ENCODE data around the gene PSMB8. TPM values are rescaled to one million over a fixed set of nuclear protein-coding genes. Genes with fewer than 3 reads are reported as not detected.

PSMB8 gene
- total RNA-seq (2022; extraction: Qiagen RNA extraction; ENCODE audit: low read depth): 18.8 to 25.1 TPM (median 19.3 TPM) in 5 replicates

DNA sequence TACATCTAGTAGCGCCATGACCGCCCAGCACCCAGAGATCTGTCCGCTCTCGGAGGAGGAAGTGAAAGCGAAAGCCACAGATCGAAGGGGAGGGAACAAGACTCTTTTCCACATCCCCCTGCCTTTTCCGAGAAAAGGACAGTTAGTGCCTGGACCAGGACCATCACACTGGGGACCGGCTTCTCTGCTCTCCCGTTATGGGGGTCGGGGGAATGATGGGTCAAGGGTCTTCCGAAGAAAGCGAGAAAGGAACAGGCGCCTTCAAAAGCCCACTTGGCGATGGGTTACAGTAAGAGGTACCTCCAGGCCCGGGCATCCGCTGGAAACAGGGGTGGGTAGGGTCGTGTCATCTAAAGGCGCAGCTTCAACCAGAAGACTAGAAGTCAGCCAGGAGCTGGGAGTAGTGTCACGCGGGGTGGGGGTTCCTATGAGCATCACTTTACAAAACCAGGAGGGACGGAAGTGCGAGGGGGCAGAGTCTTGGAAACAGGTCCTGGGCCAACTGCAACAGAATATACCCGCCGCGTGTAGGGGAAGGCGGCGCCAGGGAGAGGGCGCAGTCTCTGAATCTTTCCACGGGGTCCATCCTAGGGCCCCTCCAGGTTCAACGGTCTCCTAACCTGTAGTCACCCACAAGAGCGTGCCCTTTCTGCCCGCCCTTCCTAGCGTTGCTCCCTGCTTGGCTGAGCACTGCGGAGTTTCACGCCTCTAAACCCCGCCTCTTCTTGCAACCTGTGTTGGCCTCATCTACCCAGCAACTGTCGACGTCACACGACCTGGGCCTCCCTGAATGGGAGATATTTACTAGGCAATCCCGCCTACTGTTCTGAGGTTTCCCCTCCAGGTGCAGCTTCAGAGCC lies at the start of gene PSMB8:
Gene PSMB8 (minus strand): TSS at position 69 of the 860 bp plus-strand sequence. CDS start 51 bp downstream, at position 18.

GRCh38 chr6:32853541-32854375 lies 9.9 kb upstream of the PSMB8 start, which contains the start of the genes PSMB9 and TAP1:
Gene PSMB9, plus strand, starts transcription at chr6:32854192. Its CDS starts 38 bp downstream, at chr6:32854230.
Gene TAP1, minus strand, starts transcription at chr6:32853704. Its CDS starts 68 bp downstream, at chr6:32853636.

DNA sequence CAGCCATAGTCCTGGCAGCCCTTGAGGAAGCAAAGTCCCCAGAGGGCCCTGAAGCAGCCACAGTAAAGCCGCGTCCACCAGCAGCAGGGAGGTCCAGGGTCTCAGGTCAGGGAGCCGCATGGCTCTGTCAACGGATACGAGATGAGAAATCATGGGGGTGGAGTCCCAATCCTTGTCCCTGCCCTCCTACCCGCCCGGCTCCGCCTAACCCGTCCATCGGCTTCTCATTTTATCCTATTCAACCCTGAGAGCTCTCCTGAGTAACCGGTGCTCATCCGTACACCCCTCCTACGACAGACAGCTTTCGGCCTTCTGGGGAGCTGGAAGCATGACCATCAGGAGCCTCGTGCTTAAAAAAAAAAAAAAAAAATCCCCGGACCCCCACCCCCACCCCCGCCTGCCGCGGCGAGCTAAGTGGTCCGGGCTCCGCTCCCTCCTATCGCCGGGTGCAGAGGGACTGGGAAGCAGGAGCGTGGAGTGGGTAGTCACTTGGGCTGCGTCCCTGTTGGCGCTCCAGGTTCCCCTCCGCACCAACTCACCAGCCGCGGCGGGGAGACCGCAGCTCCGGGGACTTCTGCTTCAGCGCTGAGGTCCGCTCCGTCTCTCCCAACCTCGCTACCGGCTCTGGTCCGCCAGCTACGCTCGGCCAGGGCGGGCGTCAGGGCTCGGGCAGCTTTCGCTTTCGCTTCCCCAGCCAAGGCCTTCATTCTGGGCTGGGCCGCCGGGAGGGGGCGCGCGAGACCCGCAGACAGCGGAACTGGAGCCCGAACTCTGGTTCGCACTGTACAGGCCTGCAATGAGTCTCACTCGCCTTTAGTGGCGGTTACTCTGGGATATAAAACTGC lies 5.5 kb downstream of the PSMB8 start, which contains the start of gene TAP2:
Gene TAP2 (minus strand): TSS at position 626 of the 845 bp plus-strand sequence. CDS start 506 bp downstream, at position 120.

GRCh38 chr6:32816746-32817204 lies 27.1 kb downstream of the PSMB8 start, which contains the start of gene HLA-DOB:
Gene HLA-DOB, minus strand, starts transcription at chr6:32817002. Its CDS starts 51 bp downstream, at chr6:32816951.

Other genes with a start within 250 kb of the PSMB8 start
- gene HLA-DQA1, start 206.6 kb downstream of the PSMB8 start, total RNA-seq (2022; extraction: Qiagen RNA extraction; ENCODE audit: low read depth): not detected in 5 replicates
- gene HLA-DQB1, start 177.4 kb downstream of the PSMB8 start, total RNA-seq (2022; extraction: Qiagen RNA extraction; ENCODE audit: low read depth): not detected in 5 replicates
- not detected in 5 replicates for gene HLA-DQA2, start 102.7 kb downstream of the PSMB8 start, total RNA-seq (2022; extraction: Qiagen RNA extraction; ENCODE audit: low read depth)
- not detected in 5 replicates for gene HLA-DQB2, start 80.5 kb downstream of the PSMB8 start, total RNA-seq (2022; extraction: Qiagen RNA extraction; ENCODE audit: low read depth)
- gene HLA-DOB, start 27.0 kb downstream of the PSMB8 start, total RNA-seq (2022; extraction: Qiagen RNA extraction; ENCODE audit: low read depth): 0.13 to 0.21 TPM (median 0.13 TPM) in 3 of 5 replicates, not detected in the others
- gene TAP2, start 5.3 kb downstream of the PSMB8 start, total RNA-seq (2022; extraction: Qiagen RNA extraction; ENCODE audit: low read depth): 17.3 to 20.6 TPM (median 18.7 TPM) in 5 replicates
- gene TAP1, start 9.7 kb upstream of the PSMB8 start, total RNA-seq (2022; extraction: Qiagen RNA extraction; ENCODE audit: low read depth): 29.1 to 38.0 TPM (median 33.0 TPM) in 5 replicates
- gene PSMB9, start 10.1 kb upstream of the PSMB8 start, total RNA-seq (2022; extraction: Qiagen RNA extraction; ENCODE audit: low read depth): 13.9 to 21.8 TPM (median 18.1 TPM) in 5 replicates
- 1.2 to 2.3 TPM (median 2.2 TPM) in 5 replicates for gene HLA-DMB, start 97.0 kb upstream of the PSMB8 start, total RNA-seq (2022; extraction: Qiagen RNA extraction; ENCODE audit: low read depth)
- gene HLA-DMA, start 109.0 kb upstream of the PSMB8 start, total RNA-seq (2022; extraction: Qiagen RNA extraction; ENCODE audit: low read depth): 2.7 to 3.1 TPM (median 3.0 TPM) in 5 replicates
- gene BRD2, start 124.5 kb upstream of the PSMB8 start, total RNA-seq (2022; extraction: Qiagen RNA extraction; ENCODE audit: low read depth): 116 to 154 TPM (median 131 TPM) in 5 replicates
- 0.50 TPM in 1 of 5 replicates, not detected in the others for gene HLA-DOA, start 165.5 kb upstream of the PSMB8 start, total RNA-seq (2022; extraction: Qiagen RNA extraction; ENCODE audit: low read depth)
- 0.33 TPM in 1 of 5 replicates, not detected in the others for gene HLA-DPA1, start 229.6 kb upstream of the PSMB8 start, total RNA-seq (2022; extraction: Qiagen RNA extraction; ENCODE audit: low read depth)
- not detected in 5 replicates for gene HLA-DPB1, start 231.9 kb upstream of the PSMB8 start, total RNA-seq (2022; extraction: Qiagen RNA extraction; ENCODE audit: low read depth)